ENCODE measurements around the gene SLC39A9. TPM values are rescaled to one million over a fixed set of nuclear protein-coding genes. Genes with fewer than 3 reads are reported as not detected.

SLC39A9 gene
- total RNA-seq, 1 donor from 2014 or later, result 17.2 TPM

DNA sequence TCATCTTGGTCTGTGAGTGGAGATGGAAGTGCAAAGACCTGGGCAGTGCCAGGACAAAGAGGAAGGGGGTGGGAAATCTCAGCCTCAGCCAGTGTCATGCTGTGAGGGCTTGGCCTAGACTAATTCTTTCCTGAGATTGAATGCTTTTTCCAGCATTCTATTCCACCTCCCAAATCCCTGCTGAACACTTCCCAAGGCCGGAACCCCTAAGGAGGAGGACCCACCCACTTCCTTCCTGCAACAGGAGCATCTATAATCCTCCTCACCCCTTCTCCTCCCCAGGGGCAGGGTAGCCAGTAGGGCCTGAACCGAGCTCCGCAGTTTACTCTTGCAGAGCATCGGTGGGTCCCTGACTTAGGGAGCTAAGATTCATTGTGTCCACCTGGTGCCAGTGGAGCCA, 89.3 kb downstream of the SLC39A9 start:
- no peaks in the 10 kb centered on the region for H3K36me3 ChIP-seq
- TF ChIP-seq, protein P1, sequence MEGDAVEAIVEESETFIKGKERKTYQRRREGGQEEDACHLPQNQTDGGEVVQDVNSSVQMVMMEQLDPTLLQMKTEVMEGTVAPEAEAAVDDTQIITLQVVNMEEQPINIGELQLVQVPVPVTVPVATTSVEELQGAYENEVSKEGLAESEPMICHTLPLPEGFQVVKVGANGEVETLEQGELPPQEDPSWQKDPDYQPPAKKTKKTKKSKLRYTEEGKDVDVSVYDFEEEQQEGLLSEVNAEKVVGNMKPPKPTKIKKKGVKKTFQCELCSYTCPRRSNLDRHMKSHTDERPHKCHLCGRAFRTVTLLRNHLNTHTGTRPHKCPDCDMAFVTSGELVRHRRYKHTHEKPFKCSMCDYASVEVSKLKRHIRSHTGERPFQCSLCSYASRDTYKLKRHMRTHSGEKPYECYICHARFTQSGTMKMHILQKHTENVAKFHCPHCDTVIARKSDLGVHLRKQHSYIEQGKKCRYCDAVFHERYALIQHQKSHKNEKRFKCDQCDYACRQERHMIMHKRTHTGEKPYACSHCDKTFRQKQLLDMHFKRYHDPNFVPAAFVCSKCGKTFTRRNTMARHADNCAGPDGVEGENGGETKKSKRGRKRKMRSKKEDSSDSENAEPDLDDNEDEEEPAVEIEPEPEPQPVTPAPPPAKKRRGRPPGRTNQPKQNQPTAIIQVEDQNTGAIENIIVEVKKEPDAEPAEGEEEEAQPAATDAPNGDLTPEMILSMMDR (IDR thresholded peaks at IDR 0.05; ENCODE audit: borderline replicate concordance), result no peak
- H3K4me3 ChIP-seq, result no peak overlapping the region
- H3K27ac ChIP-seq (replicated peaks), result no peak overlapping the region
- peaks cover 49% of the 10 kb centered on the region for H3K27me3 ChIP-seq (ENCODE audit: low read depth)
- no peaks in the 10 kb centered on the region for H3K9me3 ChIP-seq (replicated peaks)
- DNase-seq, result no peak
- intact Hi-C loops (cut with micrococcal nuclease), result no loop called here
- H3K4me1 ChIP-seq, result peaks cover 18% of the 10 kb centered on the region

- Histone ChIP-seq H3K27me3 (ENCODE audit: low read depth) (peaks cover 32% of the 10 kb centered on the region), H3K27ac (replicated peaks) (no peak overlapping the region), H3K4me1 (peaks cover 7% of the 10 kb centered on the region), H3K36me3 (no peaks in the 10 kb centered on the region), H3K9me3 (replicated peaks) (no peaks in the 10 kb centered on the region), H3K4me3 (no peak overlapping the region)
- DNase-seq, result no peak
- TF ChIP-seq, protein P1 (IDR thresholded peaks at IDR 0.05; ENCODE audit: borderline replicate concordance), result no peak
- intact Hi-C loops (cut with micrococcal nuclease), result no loop called here
These were observed 91.0 kb downstream of the SLC39A9 start for GRCh38 chr14:69489495-69489894.

DNA sequence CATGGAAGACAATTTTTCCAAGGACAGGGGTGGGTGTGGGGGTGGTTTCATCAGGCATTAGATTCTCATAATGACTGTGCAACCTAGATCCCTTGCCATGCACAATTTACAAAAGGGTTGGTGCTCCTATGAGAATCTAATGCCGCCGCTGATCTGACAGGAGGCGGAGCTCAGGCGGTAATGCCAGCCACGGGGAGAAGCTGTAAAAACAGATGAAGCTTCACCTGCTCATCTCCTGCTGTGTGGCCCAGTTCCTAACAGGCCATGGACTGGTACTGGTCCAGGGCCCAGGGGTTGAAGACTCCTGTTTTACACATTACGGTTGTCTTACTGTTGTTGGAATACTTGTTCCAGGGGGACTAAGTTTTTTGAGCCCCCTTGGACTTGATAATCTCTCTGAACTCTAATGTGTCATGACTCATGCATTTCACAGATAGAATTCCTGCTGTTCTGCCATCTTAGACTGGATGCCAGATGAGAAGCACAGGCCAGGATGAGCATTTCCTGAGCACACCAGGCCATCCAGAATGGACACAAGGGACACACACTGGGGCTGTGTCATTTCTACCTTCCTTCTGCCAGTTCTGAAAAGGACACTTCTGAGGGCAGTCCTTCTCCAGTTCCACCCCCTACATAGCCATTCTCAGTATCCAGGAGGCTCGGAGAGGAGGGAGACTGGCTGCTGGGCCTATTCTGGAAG, 91.9 kb downstream of the SLC39A9 start:
- no peak for DNase-seq
- H3K9me3 ChIP-seq (replicated peaks), result no peaks in the 10 kb centered on the region

DNA sequence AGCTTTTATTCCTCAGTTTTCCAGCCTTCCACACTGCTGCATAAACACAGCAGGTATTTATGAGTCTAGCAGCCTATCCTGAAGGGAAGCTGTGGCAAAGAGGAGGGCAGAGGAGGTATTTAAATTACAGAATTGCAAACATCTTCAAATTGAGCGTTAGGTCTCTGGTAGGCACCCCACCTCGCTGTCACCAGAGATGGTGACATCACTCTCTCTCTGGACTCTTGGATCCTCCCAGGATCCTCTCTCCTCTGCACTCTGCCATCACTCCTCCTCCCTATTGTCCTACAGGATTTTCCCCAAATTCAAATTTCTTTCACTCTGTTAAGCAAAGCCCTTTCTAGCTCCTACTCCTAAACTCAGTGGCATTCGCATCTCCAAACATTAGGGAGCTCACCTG, 92.7 kb downstream of the SLC39A9 start:
- Histone ChIP-seq H3K27ac (replicated peaks) (no peak overlapping the region), H3K9me3 (replicated peaks) (no peaks in the 10 kb centered on the region), H3K4me1 (no peaks in the 10 kb centered on the region), H3K36me3 (no peaks in the 10 kb centered on the region), H3K27me3 (ENCODE audit: low read depth) (peaks cover 19% of the 10 kb centered on the region), H3K4me3 (no peak overlapping the region)
- intact Hi-C loops (cut with micrococcal nuclease), result no loop called here
- TF ChIP-seq, protein P1 (IDR thresholded peaks at IDR 0.05; ENCODE audit: borderline replicate concordance), result no peak
- DNase-seq, result no peak

More for the DNA sequence above, 91.9 kb downstream of the SLC39A9 start:
- H3K4me3 ChIP-seq, result no peak overlapping the region
- TF ChIP-seq, protein P1 (IDR thresholded peaks at IDR 0.05; ENCODE audit: borderline replicate concordance), result no peak
- intact Hi-C loops (cut with micrococcal nuclease), result no loop called here
- no peaks in the 10 kb centered on the region for H3K4me1 ChIP-seq
- H3K27me3 ChIP-seq (ENCODE audit: low read depth), result peaks cover 23% of the 10 kb centered on the region
- H3K27ac ChIP-seq (replicated peaks), result no peak overlapping the region
- no peaks in the 10 kb centered on the region for H3K36me3 ChIP-seq

GRCh38 chr14:69493038-69493437, 94.5 kb downstream of the SLC39A9 start:
- Histone ChIP-seq H3K27ac (replicated peaks) (no peak overlapping the region), H3K36me3 (no peaks in the 10 kb centered on the region), H3K4me1 (no peaks in the 10 kb centered on the region), H3K4me3 (no peak overlapping the region), H3K9me3 (replicated peaks) (no peaks in the 10 kb centered on the region), H3K27me3 (ENCODE audit: low read depth) (peaks cover 4% of the 10 kb centered on the region)
- TF ChIP-seq, protein P1 (IDR thresholded peaks at IDR 0.05; ENCODE audit: borderline replicate concordance), result no peak
- DNase-seq, result no peak
- intact Hi-C loops (cut with micrococcal nuclease), result no loop called here
